Right lobe of liver (tissue), 4 donors: ENCODE measurements around the gene KCNMA1.

ENCODE experiments used
- POLR2A ChIP-seq: fragments of 450-650 bp; IDR thresholded peaks from one replicate; pipeline ENCODE4 v1.6.1; 2017; ENCODE audit warnings: antibody characterized with exemption, mild to moderate bottlenecking
- TF ChIP-seq, protein P1 (sequence below), 4 donors: fragments of 200-600 bp in 3 of 4; fragments of 450-650 bp in 1 of 4; IDR thresholded peaks; one replicate each; pipeline versions ENCODE4 v1.5.1 to v1.8.0; 2016 to 2022; ENCODE audit warnings: antibody characterized with exemption in 4 of 4, mild to moderate bottlenecking in 2 of 4
- donor health status: DM: no; HTN: no; CAD: no.
- donor health status: DM: no; HTN: no; CAD: no.
- donor health status: DM: no; HTN: yes; CAD: no.

DNA sequence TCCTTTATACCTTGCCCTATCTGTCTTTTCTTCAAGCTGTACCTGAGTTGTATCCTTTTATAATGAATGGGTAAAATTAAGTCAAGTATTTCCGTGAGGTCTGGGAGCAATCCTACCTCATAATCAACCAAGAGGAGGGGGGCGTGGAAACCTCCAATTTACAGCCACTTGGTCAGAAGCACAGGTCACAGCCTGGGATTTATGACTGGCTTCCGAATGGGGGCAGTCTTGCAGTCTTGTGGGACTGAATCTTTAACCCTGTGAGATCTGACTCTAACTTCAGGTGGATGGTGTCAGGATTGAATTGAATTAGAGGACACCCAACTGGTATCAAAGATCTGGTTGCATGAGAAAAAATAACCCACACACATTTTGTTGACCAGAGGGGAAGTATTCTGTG is 23.5 kb upstream of the KCNMA1 start:
- TF ChIP-seq, protein P1, sequence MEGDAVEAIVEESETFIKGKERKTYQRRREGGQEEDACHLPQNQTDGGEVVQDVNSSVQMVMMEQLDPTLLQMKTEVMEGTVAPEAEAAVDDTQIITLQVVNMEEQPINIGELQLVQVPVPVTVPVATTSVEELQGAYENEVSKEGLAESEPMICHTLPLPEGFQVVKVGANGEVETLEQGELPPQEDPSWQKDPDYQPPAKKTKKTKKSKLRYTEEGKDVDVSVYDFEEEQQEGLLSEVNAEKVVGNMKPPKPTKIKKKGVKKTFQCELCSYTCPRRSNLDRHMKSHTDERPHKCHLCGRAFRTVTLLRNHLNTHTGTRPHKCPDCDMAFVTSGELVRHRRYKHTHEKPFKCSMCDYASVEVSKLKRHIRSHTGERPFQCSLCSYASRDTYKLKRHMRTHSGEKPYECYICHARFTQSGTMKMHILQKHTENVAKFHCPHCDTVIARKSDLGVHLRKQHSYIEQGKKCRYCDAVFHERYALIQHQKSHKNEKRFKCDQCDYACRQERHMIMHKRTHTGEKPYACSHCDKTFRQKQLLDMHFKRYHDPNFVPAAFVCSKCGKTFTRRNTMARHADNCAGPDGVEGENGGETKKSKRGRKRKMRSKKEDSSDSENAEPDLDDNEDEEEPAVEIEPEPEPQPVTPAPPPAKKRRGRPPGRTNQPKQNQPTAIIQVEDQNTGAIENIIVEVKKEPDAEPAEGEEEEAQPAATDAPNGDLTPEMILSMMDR (IDR thresholded peaks at IDR 0.05): no peak
- TF ChIP-seq POLR2A: no peak
